Brain microvascular endothelial cell (primary cell): ENCODE results near the gene F10.

Experiments used
- DNase-seq: peaks from one replicate; pipeline ENCODE4 v3.0.0-alpha.2; 2020
- H3K27ac ChIP-seq: fragments of 250-450 bp; sonication (Bioruptor Pico); 2 replicates; pipeline ENCODE4 v1.5.1; 2020; ENCODE audit warnings: mild to moderate bottlenecking, moderate library complexity
- H3K27me3 ChIP-seq: fragments of 250-450 bp; sonication (Bioruptor Pico); replicated peaks from 2 replicates; pipeline ENCODE4 v1.5.1; 2020; ENCODE audit warnings: mild to moderate bottlenecking
- H3K36me3 ChIP-seq: fragments of 250-450 bp; sonication (Bioruptor Pico); replicated peaks from 2 replicates; pipeline ENCODE4 v1.5.1; 2020; ENCODE audit warnings: mild to moderate bottlenecking
- H3K4me3 ChIP-seq: 2 replicates; pipeline ENCODE4 v1.5.1; 2011; ENCODE audit warnings: low read depth, mild to moderate bottlenecking, control low read depth, low read length, moderate library complexity
- CTCF ChIP-seq: IDR thresholded peaks from 2 replicates; pipeline ENCODE4 v1.5.1; 2011; ENCODE audit warnings: low read depth, mild to moderate bottlenecking, moderate library complexity, low read length, control low read depth, inconsistent platforms; ENCODE audit errors: missing control alignments
- in situ Hi-C: cut with HindIII; loops from 2 replicates; pipeline ENCODE4 v1.10.0; 2017; ENCODE audit warnings: low sequenced_read_pairs, low pct_ligation_motif_present

F10 gene

GRCh38 chr13:113120300-113121182, 2.1 kb upstream of the F10 start:
- Histone ChIP-seq H3K36me3 (no peaks in the 10 kb centered on the region), H3K27ac (no peak overlapping the region), H3K4me3 (no peak overlapping the region), H3K27me3 (no peaks in the 10 kb centered on the region)
- in situ Hi-C loops: no loop called here
- no peak for DNase-seq
- TF ChIP-seq CTCF: no peak

GRCh38 chr13:113121183-113121927, 1.2 kb upstream of the F10 start:
- in situ Hi-C loops: no loop called here
- no peak for TF ChIP-seq CTCF
- DNase-seq: no peak
- no peak overlapping the region for H3K27ac ChIP-seq
- H3K27me3 ChIP-seq: no peaks in the 10 kb centered on the region
- no peaks in the 10 kb centered on the region for H3K36me3 ChIP-seq
- H3K4me3 ChIP-seq: no peak overlapping the region

GRCh38 chr13:113121928-113122471, 599 bp upstream of the F10 start:
- Histone ChIP-seq H3K27ac (no peak overlapping the region), H3K4me3 (no peak overlapping the region)
- no peak for TF ChIP-seq CTCF

GRCh38 chr13:113123226-113124201, 915 bp downstream of the F10 start:
- H3K36me3 ChIP-seq: no peaks in the 10 kb centered on the region
- peak; percentile 46 for TF ChIP-seq CTCF
- in situ Hi-C loops: no loop called here
- H3K27ac ChIP-seq: no peak overlapping the region
- no peak overlapping the region for H3K4me3 ChIP-seq
- DNase-seq: no peak
- no peaks in the 10 kb centered on the region for H3K27me3 ChIP-seq

More at GRCh38 chr13:113121928-113122471, 599 bp upstream of the F10 start:
- no peaks in the 10 kb centered on the region for H3K36me3 ChIP-seq
- in situ Hi-C loops: no loop called here
- no peaks in the 10 kb centered on the region for H3K27me3 ChIP-seq
- no peak for DNase-seq

- no peak overlapping the region for H3K4me3 ChIP-seq
- in situ Hi-C loops: no loop called here
- DNase-seq: no peak
- H3K27me3 ChIP-seq: no peaks in the 10 kb centered on the region
- TF ChIP-seq CTCF: no peak
- no peak overlapping the region for H3K27ac ChIP-seq
- no peaks in the 10 kb centered on the region for H3K36me3 ChIP-seq
These were observed 1.8 kb downstream of the F10 start for GRCh38 chr13:113124211-113124970.
